NCI-H2196 (cell line): ENCODE measurements around the gene CEP112.
"Not testable (repeated sequence)": the region's sequence is repeated elsewhere in the genome, so short reads cannot be mapped to it uniquely, and the experiment has no call there.

ENCODE experiments used
- DNase-seq: peaks from one replicate; lab custom pipeline; 2025; ENCODE audit not compliant: unreplicated experiment; lab: John Stamatoyannopoulos, UW

Gene CEP112

DNA sequence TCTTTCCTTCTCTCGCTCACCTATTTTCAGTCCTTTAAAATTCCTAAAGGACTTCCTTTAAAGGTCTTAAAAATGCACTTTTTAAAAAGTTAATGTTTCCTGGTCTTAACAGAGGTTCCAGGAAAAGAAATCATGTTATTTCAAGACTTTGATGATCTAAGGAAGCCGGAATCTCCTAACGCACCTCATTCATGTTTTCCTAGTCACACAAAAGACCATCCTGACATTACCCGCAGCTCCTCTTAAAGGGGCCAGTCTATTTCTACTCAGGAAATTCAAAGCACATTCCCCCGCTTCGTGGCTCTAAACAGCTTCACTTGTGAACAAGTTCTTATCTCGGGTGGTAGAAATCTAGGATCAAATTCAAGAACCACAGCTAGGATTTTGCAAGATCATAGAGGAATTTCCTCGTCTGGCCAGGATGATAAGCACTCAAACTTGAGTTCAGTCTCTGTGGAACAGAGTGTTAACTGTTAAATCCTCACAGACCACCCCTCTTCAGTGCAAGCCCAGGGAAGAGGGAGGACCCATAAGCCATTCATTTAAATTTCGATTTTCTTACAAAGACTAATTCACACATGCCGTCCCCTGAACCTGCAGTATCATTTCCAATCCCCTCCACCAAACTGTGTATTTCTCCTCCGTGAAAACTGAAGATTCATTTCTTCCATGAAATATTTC is 493.4 kb downstream of the CEP112 start:
- DNase-seq = no peak

DNA sequence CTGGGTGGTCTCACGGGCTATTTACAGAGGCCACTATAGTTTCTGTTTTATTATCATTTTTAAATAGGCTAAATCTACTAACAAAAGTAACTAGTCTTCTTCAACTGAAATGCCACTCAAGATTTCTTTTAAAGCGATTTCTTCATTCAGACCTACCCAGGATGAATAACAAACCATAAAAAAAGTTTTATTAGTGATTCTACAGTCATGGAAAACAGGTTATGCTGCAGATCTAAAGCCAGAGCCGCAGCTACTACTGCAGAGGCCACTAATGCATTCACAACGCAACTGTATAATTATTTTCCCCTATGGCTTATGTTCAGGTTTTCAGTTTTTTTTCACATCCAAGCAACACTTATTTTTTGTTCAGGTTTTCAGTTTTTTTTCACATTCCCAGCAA is 494.3 kb downstream of the CEP112 start:
- DNase-seq = no peak

DNA sequence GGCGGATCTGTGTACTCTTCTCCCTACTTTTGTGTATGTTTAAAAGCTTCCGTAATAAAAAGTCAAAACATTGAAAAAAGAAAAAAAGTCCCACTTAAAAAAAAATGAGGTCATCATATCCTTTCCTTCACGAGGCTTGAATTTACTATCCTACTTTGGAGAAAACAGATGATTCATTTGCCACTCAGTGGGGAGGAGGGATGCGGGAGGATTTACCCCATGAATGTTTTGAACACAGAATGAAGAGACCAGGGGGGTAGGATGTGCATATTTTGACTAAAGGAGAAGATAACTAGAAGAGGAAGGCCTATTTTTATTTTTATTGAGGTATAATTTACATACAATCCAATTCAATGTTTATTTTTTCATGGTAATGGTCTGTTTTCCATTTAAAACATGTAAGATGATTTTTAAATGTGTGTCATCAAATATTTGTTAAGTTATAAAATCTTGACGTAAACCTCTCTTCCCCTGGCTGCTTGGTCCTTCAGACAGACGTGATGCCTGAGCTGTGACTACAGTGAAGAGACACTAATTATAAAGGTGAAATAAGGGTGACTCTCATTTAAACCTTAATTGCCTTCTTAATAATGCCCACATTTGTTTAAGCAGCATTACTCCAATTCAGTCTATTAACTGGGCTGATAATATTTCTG is 495.1 kb downstream of the CEP112 start:
- no peak for DNase-seq

DNA sequence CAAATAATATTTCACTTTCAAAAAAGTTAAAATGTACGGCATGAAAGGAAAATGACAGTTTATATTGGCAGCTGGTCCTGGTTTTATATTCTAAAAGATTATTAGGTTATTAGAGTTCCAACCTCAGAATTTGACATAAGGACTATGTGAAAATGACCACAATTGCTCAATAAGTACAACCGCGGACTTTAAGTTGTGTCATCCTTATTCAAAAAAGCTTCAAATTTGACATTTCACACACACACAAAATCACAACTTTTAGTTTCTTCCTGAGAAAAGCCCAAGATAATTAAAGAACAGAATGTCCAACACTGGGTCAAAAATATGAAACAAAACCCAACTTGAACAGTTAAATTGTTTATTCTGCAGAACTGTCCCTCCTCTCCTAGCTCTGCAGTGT is 497.3 kb downstream of the CEP112 start:
- DNase-seq = no peak

DNA sequence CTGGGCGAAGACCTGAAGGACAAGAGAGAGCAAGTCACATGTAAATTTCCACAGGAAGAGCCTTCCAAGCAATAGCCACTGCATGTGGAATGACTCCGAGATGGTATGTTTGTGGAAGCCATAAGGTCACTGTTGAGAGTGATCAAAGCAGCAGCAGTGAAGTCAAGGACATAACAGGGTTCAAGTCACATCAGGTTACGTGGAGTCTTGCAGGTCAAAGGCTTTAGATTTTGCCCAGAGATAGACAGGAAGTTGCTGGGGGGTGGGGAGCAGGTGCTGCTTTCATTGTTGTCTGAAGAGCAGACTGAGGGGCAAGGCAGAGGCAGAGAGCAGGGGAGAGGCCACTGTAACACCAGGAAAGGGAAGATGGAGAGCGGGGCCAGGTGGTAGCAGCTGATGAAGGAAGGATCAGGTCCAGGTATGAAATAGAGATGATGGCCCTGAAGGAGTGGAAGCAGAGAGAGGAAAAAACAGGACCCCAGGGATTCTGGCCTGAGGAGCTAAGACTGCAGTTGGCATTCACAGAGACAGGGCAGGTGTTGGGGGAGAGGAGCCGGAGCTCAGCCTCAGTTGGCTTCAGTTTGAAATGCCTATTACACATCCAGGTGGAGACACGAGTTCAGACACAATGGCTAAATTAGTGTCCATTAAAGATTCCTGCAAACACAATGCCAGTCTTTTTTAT is 501.2 kb downstream of the CEP112 start:
- peak; percentile 32 for DNase-seq

DNA sequence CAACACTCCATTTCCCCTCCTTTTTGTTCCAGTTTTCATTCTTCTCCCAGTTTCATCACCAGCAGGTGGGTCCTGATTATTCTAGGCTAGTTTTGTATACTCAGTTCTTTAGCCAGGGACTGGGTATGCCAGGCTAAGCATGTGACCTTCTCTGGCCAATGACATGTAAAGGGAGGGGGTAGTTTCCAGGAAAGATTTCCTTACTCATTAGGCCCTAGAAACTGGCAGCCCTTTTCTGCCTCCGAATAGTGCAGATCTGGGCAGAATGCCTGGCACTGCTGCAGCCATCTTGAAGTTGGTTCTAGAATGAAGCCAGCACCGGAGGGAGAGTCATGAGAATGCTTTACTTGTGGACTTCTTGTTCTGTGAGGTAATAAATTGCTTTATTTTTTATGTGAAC is 503.6 kb downstream of the CEP112 start:
- no peak for DNase-seq

DNA sequence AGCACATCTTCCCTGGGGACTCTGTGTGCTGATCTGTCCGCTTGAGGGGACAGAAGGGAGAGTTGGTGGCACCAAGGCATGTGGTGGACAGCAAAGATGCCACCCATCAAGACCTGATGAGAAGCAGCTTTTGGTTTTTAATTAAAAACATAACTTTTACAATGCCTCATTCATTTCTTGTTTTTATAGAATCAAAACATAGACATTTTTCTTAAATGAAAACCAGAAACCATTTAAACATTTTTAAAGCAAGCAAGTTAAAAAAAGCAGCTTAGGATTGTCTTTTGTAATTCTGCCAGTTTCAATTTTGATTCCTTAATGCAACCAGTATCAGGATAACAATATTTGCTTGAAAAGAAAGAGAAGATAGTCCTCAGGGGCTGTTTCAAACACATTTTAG is 506.8 kb downstream of the CEP112 start:
- no peak for DNase-seq

DNA sequence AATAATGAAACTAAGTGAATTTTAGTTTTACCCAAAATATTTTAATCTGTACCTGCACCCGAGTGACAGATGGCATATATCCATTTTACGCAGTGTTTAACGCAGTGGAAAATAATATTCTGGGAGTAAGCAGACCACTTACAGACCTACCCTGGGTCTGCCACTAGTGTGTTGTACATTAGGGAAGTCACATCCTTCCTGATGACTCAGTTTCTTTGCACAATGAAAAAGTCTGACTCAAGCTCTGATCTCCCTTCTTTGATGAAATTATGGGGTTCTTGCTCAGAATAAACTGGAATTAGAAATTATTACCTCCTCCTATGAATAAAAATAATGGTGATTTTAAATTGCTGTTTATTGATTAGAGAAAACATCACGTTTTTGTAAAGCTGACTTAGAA is 507.3 kb downstream of the CEP112 start:
- no peak for DNase-seq

DNA sequence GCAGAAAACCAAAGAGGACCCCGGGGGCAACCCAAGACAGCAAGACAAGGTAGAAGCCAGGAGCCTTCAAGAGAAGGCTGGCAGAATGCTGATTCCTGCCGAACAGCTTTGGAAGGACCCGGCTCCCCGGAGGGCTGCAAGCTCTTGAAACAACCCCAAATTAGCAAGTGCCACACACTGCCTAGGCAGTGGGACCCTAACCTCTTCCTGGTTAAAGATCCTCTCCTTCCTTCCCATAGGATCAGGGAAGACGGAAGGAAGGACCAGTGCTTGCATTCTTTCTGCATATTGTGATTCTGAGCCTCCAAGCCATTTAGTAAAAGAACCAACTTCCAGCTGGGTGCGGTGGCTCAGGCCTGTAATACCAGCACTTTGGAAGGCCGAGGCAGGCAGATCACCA is 508.5 kb downstream of the CEP112 start:
- DNase-seq = no peak

DNA sequence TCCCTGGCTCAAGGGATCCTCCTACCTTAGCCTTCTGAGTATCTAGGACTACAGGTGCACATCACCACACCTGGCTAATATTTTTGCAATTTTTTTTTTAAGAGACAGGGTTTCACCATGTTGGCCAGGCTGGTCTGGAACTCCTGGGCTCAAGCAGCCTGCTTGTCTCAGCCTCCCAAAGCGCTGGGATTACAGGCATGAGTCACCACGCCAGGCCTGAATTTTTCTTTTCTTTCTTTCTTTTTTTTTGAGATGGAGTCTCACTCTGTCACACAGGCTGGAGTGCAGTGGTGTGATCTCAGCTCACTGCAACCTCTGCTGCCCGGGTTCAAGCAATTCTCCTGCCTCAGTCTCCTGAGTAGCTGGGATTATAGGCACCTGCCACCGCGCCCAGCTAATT is 510.2 kb downstream of the CEP112 start:
- not testable (repeated sequence) for DNase-seq

DNA sequence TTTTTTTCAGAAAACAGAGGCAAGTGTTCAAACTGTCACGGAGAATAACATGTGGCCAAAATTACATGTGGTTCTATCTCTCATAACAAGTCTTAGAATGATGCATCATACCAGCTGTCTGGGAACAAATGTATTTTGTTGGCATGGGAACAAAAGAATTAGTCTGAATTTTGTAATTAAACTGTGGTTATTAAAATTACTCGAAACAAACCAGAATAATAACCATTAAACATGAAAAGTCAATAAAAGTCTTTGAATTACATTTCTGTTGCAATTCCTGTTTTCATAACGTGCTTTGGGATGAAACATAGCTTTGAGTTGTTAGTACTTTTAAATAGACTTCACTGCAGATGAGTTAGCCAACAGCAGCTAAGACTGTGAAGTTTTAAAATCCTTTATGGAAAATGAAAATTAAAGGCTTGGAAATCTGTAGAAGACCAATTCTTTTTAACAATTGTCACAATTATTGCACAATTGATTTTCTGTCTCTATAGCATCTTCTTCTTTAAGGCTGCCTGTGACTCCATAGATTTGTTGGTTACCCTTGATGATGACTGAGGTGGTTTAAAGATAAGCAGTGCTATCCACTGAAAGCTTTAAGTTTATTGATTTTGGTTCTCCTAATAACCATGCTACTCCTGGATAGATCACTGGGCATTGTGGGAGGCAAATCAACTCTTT is 512.6 kb downstream of the CEP112 start:
- DNase-seq = no peak

DNA sequence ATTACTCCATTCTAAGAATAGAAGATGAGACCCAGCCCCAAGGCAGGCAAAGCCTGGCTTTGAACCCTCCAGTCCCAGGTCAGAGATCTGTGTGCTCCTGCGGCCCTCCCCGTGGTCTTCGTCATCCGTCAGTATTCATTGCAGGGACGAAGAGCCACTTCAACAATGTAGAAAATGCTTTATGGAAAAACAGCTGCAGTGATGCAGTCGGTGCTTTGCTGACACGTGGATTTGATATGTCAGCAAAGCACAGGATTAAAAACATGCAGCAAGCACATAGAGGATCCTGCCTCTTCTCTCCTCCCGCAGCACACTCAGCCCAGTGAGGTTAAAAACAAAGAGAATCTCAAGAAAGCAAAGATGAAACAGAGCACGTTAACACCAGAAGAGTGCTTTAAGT is 513.4 kb downstream of the CEP112 start:
- no peak for DNase-seq

DNA sequence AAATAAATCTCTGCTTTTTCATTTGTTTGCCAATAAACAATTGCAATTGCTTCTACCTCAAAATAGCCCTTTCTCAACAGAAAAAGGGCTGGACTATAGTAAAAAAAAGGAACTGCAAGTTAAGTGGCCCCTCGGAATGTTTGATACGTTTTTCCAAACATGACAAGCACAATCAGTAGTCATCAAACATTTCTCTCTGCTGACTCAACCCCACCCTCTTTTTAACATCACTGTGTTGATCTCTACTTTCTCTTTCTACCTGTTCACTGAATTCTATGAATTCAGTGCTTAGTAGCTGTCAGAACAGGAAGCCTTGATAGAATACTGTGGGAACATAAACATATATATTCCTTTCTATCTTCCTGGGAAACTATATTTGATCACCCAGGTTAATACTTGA is 514.0 kb downstream of the CEP112 start:
- no peak for DNase-seq

DNA sequence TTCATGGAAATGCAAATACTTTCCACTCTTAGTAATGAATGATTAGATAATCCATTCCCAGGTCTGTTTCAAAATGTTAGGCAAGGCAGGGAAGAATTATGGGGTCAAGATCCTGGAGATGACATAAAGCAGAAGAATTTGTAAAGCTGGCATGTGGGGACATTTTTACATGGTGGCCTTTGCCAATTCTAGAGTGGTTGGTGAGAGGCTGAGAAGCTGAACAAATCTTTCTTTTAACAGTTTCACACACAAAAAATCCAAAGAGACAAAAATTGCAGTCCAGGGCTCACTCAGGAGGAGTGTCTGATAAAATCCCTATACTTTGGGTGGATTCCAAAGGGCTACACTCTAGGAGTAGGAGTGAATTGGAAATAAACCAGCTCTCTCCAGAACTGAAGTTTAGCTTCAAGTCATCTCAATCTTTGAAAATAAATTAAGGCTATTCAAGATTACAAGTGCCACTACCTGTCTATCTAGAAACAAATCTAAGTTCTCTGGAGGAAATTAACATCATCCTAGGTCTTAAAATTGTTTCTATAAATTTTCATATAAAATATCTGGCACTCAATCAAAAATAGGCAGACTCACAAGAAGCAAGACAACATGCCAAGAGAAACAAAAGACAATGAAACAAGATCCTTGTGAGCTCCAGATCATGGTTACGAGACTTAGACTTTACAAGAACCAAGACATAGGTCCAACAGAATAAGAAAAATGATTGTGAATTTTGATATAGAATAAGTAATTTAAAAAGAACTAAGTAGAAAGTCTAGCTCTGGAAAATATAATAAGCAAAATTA is 517.5 kb downstream of the CEP112 start:
- no peak for DNase-seq

DNA sequence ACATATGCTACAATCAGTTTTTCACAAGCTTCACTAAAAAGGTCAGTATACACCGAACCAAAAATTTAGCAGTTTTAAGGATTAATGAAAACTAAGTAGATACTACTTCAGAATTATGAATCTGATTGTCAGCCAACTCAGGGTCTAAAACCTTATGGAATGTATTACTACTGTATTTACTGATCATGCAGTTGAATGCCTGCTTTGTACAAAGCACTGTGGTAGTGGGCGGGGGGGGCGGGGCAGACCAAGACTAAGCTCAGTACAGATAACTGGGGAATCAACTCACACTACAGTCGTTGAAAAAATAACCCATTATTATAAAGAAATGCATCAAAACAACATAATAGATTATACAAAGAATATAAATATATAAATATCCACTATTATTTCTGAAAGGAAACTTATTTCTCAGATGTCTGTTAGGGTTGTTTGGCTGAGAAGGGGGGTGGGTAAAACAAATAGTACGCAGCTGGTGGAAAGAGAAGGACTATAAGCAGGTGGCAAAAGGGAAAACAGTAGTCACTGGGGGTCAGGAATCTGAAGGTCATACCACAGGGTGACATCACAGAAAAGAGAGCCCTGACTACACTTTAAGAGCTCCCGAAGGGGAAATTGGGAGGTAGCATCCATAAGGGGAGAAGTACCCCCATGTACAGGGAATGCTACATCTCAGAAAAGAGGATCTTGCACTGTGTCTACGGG is 521.1 kb downstream of the CEP112 start:
- no peak for DNase-seq

DNA sequence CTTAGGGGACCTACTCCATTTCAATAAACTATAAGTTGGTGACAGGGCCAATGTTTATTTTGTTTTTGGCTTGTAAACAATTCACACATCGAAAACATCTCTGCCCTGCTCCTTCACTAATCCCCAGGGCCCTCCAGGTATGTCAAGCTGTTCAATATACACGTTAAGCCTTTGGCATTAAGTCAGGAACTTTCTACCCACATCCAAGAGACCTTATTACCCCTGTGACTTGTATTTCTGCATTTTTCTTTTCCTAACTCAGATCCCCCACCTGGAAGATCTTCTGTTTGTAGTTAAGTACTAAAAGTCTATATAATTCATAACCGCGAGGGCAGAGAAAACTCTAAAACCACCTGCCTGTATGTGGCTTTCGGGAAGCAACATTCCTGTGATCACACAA is 523.7 kb downstream of the CEP112 start:
- DNase-seq = no peak

DNA sequence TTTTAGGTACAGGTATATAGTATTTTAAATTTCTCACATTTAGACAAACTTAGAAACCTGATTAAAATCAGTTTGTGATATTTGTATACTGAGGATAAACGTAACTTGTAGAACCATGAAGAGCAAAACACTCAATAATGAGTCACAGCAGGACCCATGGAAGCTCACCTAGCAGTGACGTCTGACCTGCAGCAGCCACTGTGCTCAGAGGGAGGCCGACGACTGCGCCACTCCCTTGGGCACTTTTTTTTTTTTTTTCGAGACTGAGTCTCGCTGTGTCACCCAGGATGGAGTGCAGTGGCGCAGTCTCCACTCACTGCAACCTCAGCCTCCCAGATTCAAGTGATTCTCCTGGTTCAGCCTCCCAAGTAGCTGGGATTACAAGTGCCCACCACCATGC is 524.3 kb downstream of the CEP112 start:
- DNase-seq = no peak

DNA sequence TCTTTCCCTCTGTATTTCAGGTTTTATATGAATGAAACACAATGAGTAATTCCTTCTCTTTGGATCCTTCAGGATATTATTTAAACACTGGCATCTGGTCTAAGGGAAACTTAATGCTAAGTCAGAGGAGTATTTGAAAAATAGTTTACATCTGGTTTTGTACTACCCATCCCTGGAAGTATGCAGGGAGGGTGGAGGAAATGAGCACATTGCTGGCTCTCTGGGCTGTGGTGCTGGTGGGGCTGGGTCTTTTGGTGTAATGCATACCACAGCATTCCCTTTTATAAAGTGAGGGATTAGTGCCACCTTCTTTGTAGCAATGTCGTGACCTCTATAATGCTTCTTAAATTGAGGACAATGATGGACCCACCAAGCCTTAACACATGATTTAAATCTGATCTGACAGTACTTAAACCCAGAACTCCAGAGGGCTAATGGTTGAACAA is 525.0 kb downstream of the CEP112 start:
- DNase-seq = no peak

DNA sequence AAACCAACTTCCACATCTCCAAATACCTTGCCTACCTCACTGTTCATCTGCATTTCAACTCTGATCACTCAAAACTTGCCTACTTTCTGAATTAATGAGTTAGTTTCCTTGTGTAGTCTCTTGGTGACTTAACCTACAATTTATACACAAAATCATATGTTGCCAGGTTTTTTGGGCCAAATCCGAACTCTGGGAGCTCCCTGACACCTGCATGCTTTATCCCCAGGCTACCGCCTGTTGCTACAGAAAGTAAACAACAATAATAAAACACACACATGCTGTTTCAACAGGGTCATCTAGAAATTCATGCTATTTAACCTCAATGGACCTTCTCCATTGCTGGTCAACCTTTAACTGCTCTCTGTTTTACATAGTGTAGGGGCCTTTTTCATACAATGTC is 526.0 kb downstream of the CEP112 start:
- DNase-seq = no peak

DNA sequence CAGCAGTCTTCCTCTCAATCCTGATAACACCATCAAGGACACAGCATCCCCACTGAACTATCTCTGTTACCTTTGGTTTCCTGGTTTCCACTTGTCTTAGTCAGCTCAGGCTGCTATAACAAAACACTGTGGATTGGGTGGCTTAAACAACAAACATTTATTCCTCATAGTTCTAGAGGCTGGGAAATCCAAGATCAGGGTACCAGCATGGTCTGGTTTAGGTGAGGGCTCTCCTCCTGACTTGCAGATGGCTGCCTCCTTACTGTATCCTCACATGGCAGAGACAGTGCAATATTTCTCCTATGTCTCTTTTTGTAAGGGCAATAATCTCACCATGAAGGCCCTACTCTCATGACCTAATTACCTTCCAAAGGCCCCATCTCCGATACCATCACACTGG is 527.2 kb downstream of the CEP112 start:
- no peak for DNase-seq
